GM13976 (cell line): ENCODE results near the gene AKR7A3.

Experiments
- DNase-seq: peaks from one replicate; pipeline ENCODE4 v3.0.0; 2012; ENCODE audit warnings: low spot score
- CTCF ChIP-seq: IDR thresholded peaks from 2 replicates; pipeline ENCODE4 v1.5.1; 2012; ENCODE audit warnings: borderline replicate concordance, mild to moderate bottlenecking; ENCODE audit not compliant: insufficient read depth; ENCODE audit errors: extremely low read depth, missing control alignments, control extremely low read depth
- in situ Hi-C: fragments of 300-500 bp; cut with MboI; formaldehyde crosslinking; loops from one replicate; pipeline ENCODE4 v1.12.0; 2022; ENCODE audit warnings: low sequenced_read_pairs, mixed read lengths, inconsistent platforms; ENCODE audit not compliant: unreplicated experiment

Gene AKR7A3

GRCh38 chr1:19331262-19331878 is 42.8 kb upstream of the AKR7A3 start:
- in situ Hi-C loops: loop anchor here (10.0 kb wide), 1 partner anchor 323 kb away; no protein-coding TSS in a partner anchor
- DNase-seq: no peak
- no peak for TF ChIP-seq CTCF

GRCh38 chr1:19330449-19331135 is 42.0 kb upstream of the AKR7A3 start:
- in situ Hi-C loops: loop anchor here (10.0 kb wide), 1 partner anchor 324 kb away; no protein-coding TSS in a partner anchor
- DNase-seq: no peak
- no peak for TF ChIP-seq CTCF

- in situ Hi-C loops: loop anchor here (10.0 kb wide), 1 partner anchor 325 kb away; no protein-coding TSS in a partner anchor
- TF ChIP-seq CTCF: no peak
- no peak for DNase-seq
These were observed 41.0 kb upstream of the AKR7A3 start for GRCh38 chr1:19329611-19330010.

GRCh38 chr1:19329188-19329587 is 40.6 kb upstream of the AKR7A3 start:
- no peak for DNase-seq
- in situ Hi-C loops: no loop called here
- TF ChIP-seq CTCF: no peak

GRCh38 chr1:19328486-19328885 is 39.9 kb upstream of the AKR7A3 start:
- TF ChIP-seq CTCF: no peak
- in situ Hi-C loops: no loop called here
- no peak for DNase-seq

- DNase-seq: no peak
- no peak for TF ChIP-seq CTCF
- in situ Hi-C loops: no loop called here
These were observed 39.2 kb upstream of the AKR7A3 start for GRCh38 chr1:19327736-19328135.
